OCI-LY1 (cell line): Measurements from ENCODE around the gene ZFTA.

Experiments used
- H2AFZ ChIP-seq: fragments of 200-600 bp; sonication (generic), shearing (Covaris generic); 2 replicates; pipeline ENCODE4 v1.6.0; 2014; ENCODE audit warnings: antibody characterized with exemption, mild to moderate bottlenecking, low read length
- H3F3A ChIP-seq: fragments of 200-600 bp; sonication (generic), shearing (Covaris generic); 2 replicates; pipeline ENCODE4 v1.6.0; 2014; ENCODE audit warnings: mild to moderate bottlenecking, antibody characterized with exemption, low read length, moderate library complexity; ENCODE audit not compliant: insufficient read depth
- H3K27ac ChIP-seq: fragments of 200-600 bp; sonication (generic); 2 replicates; pipeline ENCODE4 v1.5.1; 2014; ENCODE audit warnings: low read length, mixed run types, mild to moderate bottlenecking, low read depth; ENCODE audit not compliant: poor library complexity, severe bottlenecking
- H3K27me3 ChIP-seq: fragments of 200-600 bp; sonication (generic); 2 replicates; pipeline ENCODE4 v1.6.0; 2014; ENCODE audit warnings: antibody characterized with exemption, mild to moderate bottlenecking, low read length, moderate library complexity; ENCODE audit not compliant: insufficient read depth
- H3K36me3 ChIP-seq: fragments of 200-600 bp; sonication (generic); 2 replicates; pipeline ENCODE4 v1.6.1; 2014; ENCODE audit warnings: mild to moderate bottlenecking, antibody characterized with exemption, low read length, moderate library complexity, mixed read lengths; ENCODE audit not compliant: insufficient read depth
- H3K4me1 ChIP-seq: fragments of 200-600 bp; sonication (generic); 2 replicates; pipeline ENCODE4 v1.5.1; 2014; ENCODE audit warnings: mild to moderate bottlenecking, low read length, moderate library complexity; ENCODE audit not compliant: insufficient read depth, severe bottlenecking
- H3K4me2 ChIP-seq: fragments of 200-600 bp; sonication (generic), shearing (Covaris generic); 2 replicates; pipeline ENCODE4 v1.6.1; 2014; ENCODE audit warnings: low read length
- H3K4me3 ChIP-seq: fragments of 200-600 bp; sonication (generic); 2 replicates; pipeline ENCODE4 v1.5.1; 2014; ENCODE audit warnings: low read length, low read depth, mild to moderate bottlenecking, mixed read lengths; ENCODE audit not compliant: poor library complexity, severe bottlenecking
- H3K79me2 ChIP-seq: fragments of 200-600 bp; shearing (Covaris generic); 2 replicates; pipeline ENCODE4 v1.6.1; 2016; ENCODE audit warnings: mixed run types, low read length, mixed read lengths; ENCODE audit not compliant: insufficient read depth
- H3K9ac ChIP-seq: fragments of 200-600 bp; sonication (generic), shearing (Covaris generic); 2 replicates; pipeline ENCODE4 v1.6.1; 2014; ENCODE audit warnings: mild to moderate bottlenecking, low read length, mixed read lengths
- H3K9me2 ChIP-seq: fragments of 200-600 bp; sonication (generic), shearing (Covaris generic); 2 replicates; pipeline ENCODE4 v1.6.1; 2014; ENCODE audit warnings: low read depth, mild to moderate bottlenecking, low read length, mixed read lengths
- H3K9me3 ChIP-seq: fragments of 200-600 bp; shearing (Covaris generic); 2 replicates; pipeline ENCODE4 v1.6.1; 2014; ENCODE audit warnings: low read length, mixed read lengths
- H4K20me1 ChIP-seq: fragments of 200-600 bp; sonication (generic), shearing (Covaris generic); 2 replicates; pipeline ENCODE4 v1.6.0; 2016; ENCODE audit warnings: mild to moderate bottlenecking, low read length; ENCODE audit not compliant: insufficient read depth
- CTCF ChIP-seq: fragments of 200-600 bp; sonication (generic), shearing (Covaris generic); IDR thresholded peaks from 2 replicates; pipeline ENCODE4 v1.5.1; 2017; ENCODE audit warnings: mild to moderate bottlenecking, antibody characterized with exemption, low read length, moderate library complexity, mixed read lengths
- EZH2 ChIP-seq: fragments of 200-600 bp; sonication (generic), shearing (Covaris generic); IDR thresholded peaks from 2 replicates; pipeline ENCODE4 v1.8.0; 2017; ENCODE audit warnings: borderline replicate concordance, mixed run types, mild to moderate bottlenecking, antibody characterized with exemption, low read length, moderate library complexity, mixed read lengths

The ZFTA gene

DNA sequence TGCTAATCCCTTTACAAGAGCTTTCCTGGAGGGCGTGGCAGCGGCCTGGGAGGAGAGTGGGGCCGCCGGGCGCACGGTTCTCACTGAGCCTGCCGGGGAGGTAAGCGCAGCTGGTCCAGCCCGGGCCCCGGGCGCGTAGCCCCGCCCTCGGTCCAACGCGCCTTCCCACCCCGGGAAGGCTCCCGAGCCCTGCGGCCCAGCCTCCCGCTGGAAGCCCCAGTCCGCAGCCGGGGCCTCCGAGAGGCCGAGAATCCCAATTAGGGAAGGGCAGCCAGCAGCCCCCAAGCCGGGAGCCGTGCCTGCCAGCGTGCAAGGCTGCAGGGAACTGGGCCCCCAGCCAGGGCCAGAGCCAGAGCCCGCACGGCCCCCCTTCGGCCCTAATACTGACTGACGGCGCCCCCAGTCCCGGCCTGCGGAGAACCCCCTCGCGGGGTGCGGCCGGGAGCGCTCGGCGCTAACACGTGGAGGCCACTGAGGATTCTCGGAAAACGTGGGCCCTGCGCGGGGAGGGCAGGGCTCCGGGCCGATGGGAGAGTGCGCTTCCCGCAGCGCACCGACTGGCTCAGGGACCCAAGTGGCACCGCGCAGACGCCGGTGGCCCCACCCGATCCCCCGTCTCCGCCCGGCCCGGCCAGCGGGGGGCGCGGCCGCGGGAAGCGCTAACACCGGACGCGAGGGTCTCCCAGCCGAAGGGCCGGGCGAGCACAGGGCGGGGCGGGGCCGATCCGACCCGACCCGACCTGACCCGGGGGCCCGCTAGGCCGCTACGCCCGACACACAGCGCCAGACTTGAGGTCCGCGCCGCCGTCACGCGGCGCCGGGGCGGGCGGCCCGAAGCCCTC is 5.7 kb downstream of the ZFTA start:
- Histone ChIP-seq H3K27me3 (no peaks in the 10 kb centered on the region), H3F3A (peaks cover 5% of the 10 kb centered on the region; the same call in 1 of the 2 replicates), H3K9ac (no peak overlapping the region), H3K36me3 (peaks cover 26% of the 10 kb centered on the region; the same call in 1 of the 2 replicates), H3K4me3 (no peak overlapping the region), H3K27ac (no peak overlapping the region), H3K4me1 (peaks cover 17% of the 10 kb centered on the region), H3K4me2 (no peak overlapping the region), H3K9me2 (no peaks in the 10 kb centered on the region), H2AFZ (no peak overlapping the region), H4K20me1 (no peaks in the 10 kb centered on the region), H3K79me2 (no peaks in the 10 kb centered on the region), H3K9me3 (no peaks in the 10 kb centered on the region)
- TF ChIP-seq EZH2 (no peak), CTCF (no peak)

- Histone ChIP-seq H3K36me3 (peaks cover 28% of the 10 kb centered on the region; the same call in 1 of the 2 replicates), H2AFZ (no peak overlapping the region), H3K9me2 (no peaks in the 10 kb centered on the region), H3F3A (peaks cover 5% of the 10 kb centered on the region; the same call in 1 of the 2 replicates), H3K79me2 (no peaks in the 10 kb centered on the region), H3K4me2 (no peak overlapping the region), H3K9me3 (no peaks in the 10 kb centered on the region), H3K27ac (no peak overlapping the region), H3K27me3 (no peaks in the 10 kb centered on the region), H4K20me1 (no peaks in the 10 kb centered on the region), H3K4me1 (peaks cover 9% of the 10 kb centered on the region), H3K9ac (no peak overlapping the region), H3K4me3 (no peak overlapping the region)
- no peak for TF ChIP-seq CTCF
- TF ChIP-seq EZH2: no peak
These were observed 6.5 kb downstream of the ZFTA start for GRCh38 chr11:63761931-63762653.

DNA sequence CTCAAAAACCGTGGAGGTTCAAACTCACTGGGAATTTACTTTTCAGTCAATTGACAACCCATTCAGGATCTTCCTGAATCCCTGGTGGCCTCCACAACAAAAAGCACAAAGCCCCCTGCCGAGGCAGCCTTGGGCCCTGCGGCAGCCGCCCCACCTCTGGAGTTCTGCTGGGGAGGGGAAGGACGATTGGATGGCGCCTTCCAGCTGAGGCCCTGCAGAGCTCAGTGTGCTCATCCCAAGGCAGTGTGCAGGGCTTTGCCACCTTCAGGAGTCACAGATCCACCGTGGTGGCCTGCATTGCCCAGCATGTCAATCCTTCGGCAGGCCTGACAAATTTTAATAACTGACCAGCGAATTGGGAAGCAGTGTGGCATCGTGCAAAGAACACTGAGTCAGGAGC is 7.4 kb downstream of the ZFTA start:
- H3K4me2 ChIP-seq: no peak overlapping the region
- no peaks in the 10 kb centered on the region for H4K20me1 ChIP-seq
- no peak overlapping the region for H3K4me3 ChIP-seq
- H3K27me3 ChIP-seq: no peaks in the 10 kb centered on the region
- peaks cover 3% of the 10 kb centered on the region for H3K4me1 ChIP-seq
- H3K27ac ChIP-seq: no peak overlapping the region
- H3K9me3 ChIP-seq: no peaks in the 10 kb centered on the region
- no peak overlapping the region for H2AFZ ChIP-seq
- TF ChIP-seq CTCF (no peak), EZH2 (no peak)
- H3K9me2 ChIP-seq: no peaks in the 10 kb centered on the region
- H3K79me2 ChIP-seq: no peaks in the 10 kb centered on the region
- peaks cover 5% of the 10 kb centered on the region; the same call in 1 of the 2 replicates for H3F3A ChIP-seq
- peaks cover 37% of the 10 kb centered on the region; the same call in 1 of the 2 replicates for H3K36me3 ChIP-seq
- no peak overlapping the region for H3K9ac ChIP-seq
